Dermis microvascular lymphatic vessel endothelial cell (primary cell): ENCODE results near the gene HOXC13. TPM values are rescaled to one million over a fixed set of nuclear protein-coding genes. Genes with fewer than 3 reads are reported as not detected.

Source experiments
- DNase-seq, 2 donors: peaks; one replicate each; pipeline versions ENCODE4 v3.0.0 to v3.0.0-alpha.2; 2010; ENCODE audit warnings: low read depth in 2 of 2
- total RNA-seq: library from RNA; depleted of rRNA; stranded (reverse); fragments of >200 nt; gene quantifications from 2 replicates; pipeline ENCODE4 v1.2.1, GENCODE V29; 2014

Gene HOXC13
- total RNA-seq, 1 donor from 2014 or later, result not detected

- DNase-seq, result no peak
Observed at GRCh38 chr12:53954694-53955035, 16.0 kb downstream of the HOXC13 start, which contains the start of gene HOXC12. TSS of gene HOXC12 (plus strand) at chr12:53954903. CDS start at chr12:53954930, 27 bp downstream.

GRCh38 chr12:53955036-53955775 is 16.6 kb downstream of the HOXC13 start:
- DNase-seq, result no peak

GRCh38 chr12:53955776-53956250 is 17.2 kb downstream of the HOXC13 start:
- no peak for DNase-seq

- no peak for DNase-seq
Observed at GRCh38 chr12:53956251-53956887, 17.7 kb downstream of the HOXC13 start.

- DNase-seq, result no peak
Observed at GRCh38 chr12:53956914-53957536, 18.4 kb downstream of the HOXC13 start.

GRCh38 chr12:53958128-53958527 is 19.5 kb downstream of the HOXC13 start:
- no peak for DNase-seq

- DNase-seq, result no peak
Observed at GRCh38 chr12:53959314-53959713, 20.7 kb downstream of the HOXC13 start.

GRCh38 chr12:53960187-53961024 is 21.8 kb downstream of the HOXC13 start:
- no peak for DNase-seq

GRCh38 chr12:53961025-53961761 is 22.6 kb downstream of the HOXC13 start:
- no peak for DNase-seq

- DNase-seq, result no peak
Observed at GRCh38 chr12:53963005-53963404, 24.4 kb downstream of the HOXC13 start.

- no peak for DNase-seq
Observed at GRCh38 chr12:53963434-53964314, 25.0 kb downstream of the HOXC13 start.

- DNase-seq, result no peak
Observed at GRCh38 chr12:53964315-53964713, 25.7 kb downstream of the HOXC13 start.

GRCh38 chr12:53965281-53966084 is 26.9 kb downstream of the HOXC13 start:
- DNase-seq, result no peak

GRCh38 chr12:53966085-53966384 is 27.4 kb downstream of the HOXC13 start:
- DNase-seq, result no peak

GRCh38 chr12:53966385-53967133 is 27.9 kb downstream of the HOXC13 start:
- DNase-seq, result no peak

GRCh38 chr12:53967421-53967925 is 28.8 kb downstream of the HOXC13 start:
- no peak for DNase-seq

- no peak for DNase-seq
Observed at GRCh38 chr12:53968214-53969127, 29.8 kb downstream of the HOXC13 start.
